GM21576 (cell line): ENCODE measurements around the gene ARG2.

Source experiments
- ATAC-seq: cut with Tn5 transposase; IDR thresholded peaks from one replicate; pipeline ENCODE4 v1.9.1; 2021; ENCODE audit warnings: mild to moderate bottlenecking, moderate library complexity; ENCODE audit not compliant: unreplicated experiment

Gene ARG2

GRCh38 chr14:67680121-67680602 is 60.4 kb downstream of the ARG2 start:
- peak; percentile 95 for ATAC-seq

- ATAC-seq, result no peak
These were observed 61.2 kb downstream of the ARG2 start for GRCh38 chr14:67680941-67681340.

- no peak for ATAC-seq
These were observed 64.1 kb downstream of the ARG2 start for GRCh38 chr14:67683842-67684241.

GRCh38 chr14:67690011-67690410 is 70.3 kb downstream of the ARG2 start:
- no peak for ATAC-seq

- peak; percentile 86 for ATAC-seq
These were observed 75.2 kb downstream of the ARG2 start for GRCh38 chr14:67694791-67695393.

- ATAC-seq, result peak; percentile 88
These were observed 75.8 kb downstream of the ARG2 start, which contains the start of gene RDH11 for GRCh38 chr14:67695394-67695949. Gene RDH11, minus strand, starts transcription at chr14:67695764. Its CDS starts 61 bp downstream, at chr14:67695703.

- no peak for ATAC-seq
These were observed 77.3 kb downstream of the ARG2 start for GRCh38 chr14:67697006-67697405.

GRCh38 chr14:67698179-67698578 is 78.5 kb downstream of the ARG2 start:
- no peak for ATAC-seq
